ENCODE results near the gene FRY. TPM values are rescaled to one million over a fixed set of nuclear protein-coding genes. Genes with fewer than 3 reads are reported as not detected.

The FRY gene
- total RNA-seq, 1 experiment from 2014 or later: 5.3 TPM

DNA sequence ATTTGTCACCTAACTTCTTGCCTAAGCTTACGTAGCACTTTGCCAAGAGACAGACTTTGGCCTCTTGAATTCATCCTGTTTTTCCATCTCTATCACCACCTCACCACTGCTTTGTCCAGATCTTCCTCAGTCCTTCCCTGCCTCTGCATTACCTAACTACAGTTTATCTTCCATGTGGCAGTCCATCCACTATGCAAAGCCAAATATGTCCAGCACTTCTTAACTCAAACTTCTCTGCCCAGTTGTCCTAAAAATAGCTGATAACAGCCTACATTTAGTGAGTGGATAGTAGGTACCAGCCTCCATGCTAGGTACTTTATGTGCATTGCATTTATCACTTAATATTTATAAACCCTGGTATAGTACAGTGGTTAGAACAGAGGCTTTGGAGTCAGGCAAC is 172.2 kb downstream of the FRY start:
- no peak for TF ChIP-seq AR (CRISPR knock-in tag; IDR thresholded peaks at IDR 0.05)
- no peak for TF ChIP-seq ZNF232 (CRISPR knock-in tag; IDR thresholded peaks at IDR 0.05)
- Mint-ChIP-seq H3K4me1 (peaks cover 16% of the 10 kb centered on the region), H3K27me3 (ENCODE audit: low read depth) (no peaks in the 10 kb centered on the region), H3K9me3 (no peaks in the 10 kb centered on the region), H3K4me3 (no peak overlapping the region), H3K27ac (no peak overlapping the region), H3K36me3 (no peaks in the 10 kb centered on the region)
- POLR2A ChIA-PET: no interaction called here
- ATAC-seq (no peak), DNase-seq (ENCODE audit: low spot score) (no peak)
- CTCF ChIA-PET: interaction anchor here (0.6 kb wide), 1 partner anchor 462 kb away, joined by 3 read pairs; no protein-coding TSS in a partner anchor

GRCh38 chr13:32205431-32206096 is 174.0 kb downstream of the FRY start:
- H3K36me3 Mint-ChIP-seq: no peaks in the 10 kb centered on the region
- H3K4me1 Mint-ChIP-seq: peaks cover 19% of the 10 kb centered on the region
- H3K4me3 Mint-ChIP-seq: no peak overlapping the region
- POLR2A ChIA-PET: no interaction called here
- ATAC-seq: no peak
- no peaks in the 10 kb centered on the region for H3K27me3 Mint-ChIP-seq (ENCODE audit: low read depth)
- DNase-seq (ENCODE audit: low spot score): no peak
- H3K27ac Mint-ChIP-seq: 0 out of 2 replicates have a peak overlapping the region, but pooled peaks have one; percentile 6
- CTCF ChIA-PET: no interaction called here
- TF ChIP-seq JUN (CRISPR knock-in tag; IDR thresholded peaks at IDR 0.05) (no peak), KAT7 (CRISPR knock-in tag; IDR thresholded peaks at IDR 0.05; ENCODE audit: borderline replicate concordance) (no peak), ATF2 (CRISPR knock-in tag; IDR thresholded peaks at IDR 0.05; ENCODE audit: borderline replicate concordance, low read depth) (no peak), ZBTB21 (CRISPR knock-in tag; IDR thresholded peaks at IDR 0.05; ENCODE audit: borderline replicate concordance) (no peak), EMX1 (CRISPR knock-in tag; IDR thresholded peaks at IDR 0.05) (no peak)
- TF ChIP-seq, protein P1, sequence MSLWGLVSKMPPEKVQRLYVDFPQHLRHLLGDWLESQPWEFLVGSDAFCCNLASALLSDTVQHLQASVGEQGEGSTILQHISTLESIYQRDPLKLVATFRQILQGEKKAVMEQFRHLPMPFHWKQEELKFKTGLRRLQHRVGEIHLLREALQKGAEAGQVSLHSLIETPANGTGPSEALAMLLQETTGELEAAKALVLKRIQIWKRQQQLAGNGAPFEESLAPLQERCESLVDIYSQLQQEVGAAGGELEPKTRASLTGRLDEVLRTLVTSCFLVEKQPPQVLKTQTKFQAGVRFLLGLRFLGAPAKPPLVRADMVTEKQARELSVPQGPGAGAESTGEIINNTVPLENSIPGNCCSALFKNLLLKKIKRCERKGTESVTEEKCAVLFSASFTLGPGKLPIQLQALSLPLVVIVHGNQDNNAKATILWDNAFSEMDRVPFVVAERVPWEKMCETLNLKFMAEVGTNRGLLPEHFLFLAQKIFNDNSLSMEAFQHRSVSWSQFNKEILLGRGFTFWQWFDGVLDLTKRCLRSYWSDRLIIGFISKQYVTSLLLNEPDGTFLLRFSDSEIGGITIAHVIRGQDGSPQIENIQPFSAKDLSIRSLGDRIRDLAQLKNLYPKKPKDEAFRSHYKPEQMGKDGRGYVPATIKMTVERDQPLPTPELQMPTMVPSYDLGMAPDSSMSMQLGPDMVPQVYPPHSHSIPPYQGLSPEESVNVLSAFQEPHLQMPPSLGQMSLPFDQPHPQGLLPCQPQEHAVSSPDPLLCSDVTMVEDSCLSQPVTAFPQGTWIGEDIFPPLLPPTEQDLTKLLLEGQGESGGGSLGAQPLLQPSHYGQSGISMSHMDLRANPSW (CRISPR knock-in tag; conservative IDR thresholded peaks at IDR 0.05; ENCODE audit: low read depth): no peak
- TF ChIP-seq, protein P2, sequence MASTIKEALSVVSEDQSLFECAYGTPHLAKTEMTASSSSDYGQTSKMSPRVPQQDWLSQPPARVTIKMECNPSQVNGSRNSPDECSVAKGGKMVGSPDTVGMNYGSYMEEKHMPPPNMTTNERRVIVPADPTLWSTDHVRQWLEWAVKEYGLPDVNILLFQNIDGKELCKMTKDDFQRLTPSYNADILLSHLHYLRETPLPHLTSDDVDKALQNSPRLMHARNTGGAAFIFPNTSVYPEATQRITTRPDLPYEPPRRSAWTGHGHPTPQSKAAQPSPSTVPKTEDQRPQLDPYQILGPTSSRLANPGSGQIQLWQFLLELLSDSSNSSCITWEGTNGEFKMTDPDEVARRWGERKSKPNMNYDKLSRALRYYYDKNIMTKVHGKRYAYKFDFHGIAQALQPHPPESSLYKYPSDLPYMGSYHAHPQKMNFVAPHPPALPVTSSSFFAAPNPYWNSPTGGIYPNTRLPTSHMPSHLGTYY (CRISPR knock-in tag; IDR thresholded peaks at IDR 0.05): no peak
- TF ChIP-seq, protein P3, sequence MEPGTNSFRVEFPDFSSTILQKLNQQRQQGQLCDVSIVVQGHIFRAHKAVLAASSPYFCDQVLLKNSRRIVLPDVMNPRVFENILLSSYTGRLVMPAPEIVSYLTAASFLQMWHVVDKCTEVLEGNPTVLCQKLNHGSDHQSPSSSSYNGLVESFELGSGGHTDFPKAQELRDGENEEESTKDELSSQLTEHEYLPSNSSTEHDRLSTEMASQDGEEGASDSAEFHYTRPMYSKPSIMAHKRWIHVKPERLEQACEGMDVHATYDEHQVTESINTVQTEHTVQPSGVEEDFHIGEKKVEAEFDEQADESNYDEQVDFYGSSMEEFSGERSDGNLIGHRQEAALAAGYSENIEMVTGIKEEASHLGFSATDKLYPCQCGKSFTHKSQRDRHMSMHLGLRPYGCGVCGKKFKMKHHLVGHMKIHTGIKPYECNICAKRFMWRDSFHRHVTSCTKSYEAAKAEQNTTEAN (CRISPR knock-in tag; IDR thresholded peaks at IDR 0.05): no peak
- no peaks in the 10 kb centered on the region for H3K9me3 Mint-ChIP-seq

DNA sequence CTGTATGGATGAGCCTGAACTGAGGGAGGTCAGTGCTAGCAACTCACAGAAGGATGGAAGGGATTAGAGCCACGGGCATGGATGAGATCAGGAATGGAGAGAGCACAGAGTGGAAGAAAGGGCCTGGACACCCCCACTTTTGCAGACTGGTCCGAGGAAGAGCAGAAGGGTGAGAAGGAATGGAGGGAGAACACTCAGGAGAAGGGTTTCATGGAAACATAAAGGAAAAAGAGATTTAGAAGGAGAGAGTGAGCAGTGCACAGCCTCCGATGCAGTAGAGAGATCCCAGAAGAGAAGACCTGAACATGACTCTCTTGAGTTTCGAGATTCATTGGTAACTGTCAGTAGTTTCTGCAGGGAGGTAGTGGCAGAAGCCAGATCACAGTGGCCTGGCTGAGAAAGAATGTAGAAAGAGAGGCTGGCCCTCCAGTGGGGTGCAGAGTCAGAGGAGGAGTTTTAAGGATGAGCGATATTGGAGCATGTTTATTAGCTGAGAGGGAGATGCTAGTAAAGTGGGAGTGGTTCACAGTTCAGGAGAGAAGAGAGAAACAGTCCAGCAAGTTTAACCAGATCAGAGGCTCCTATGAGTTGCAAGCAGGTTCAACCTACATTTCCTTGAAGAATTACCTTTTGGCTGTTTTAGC is 174.6 kb downstream of the FRY start:
- POLR2A ChIA-PET: no interaction called here
- Mint-ChIP-seq H3K4me1 (peaks cover 19% of the 10 kb centered on the region), H3K36me3 (no peaks in the 10 kb centered on the region), H3K9me3 (no peaks in the 10 kb centered on the region), H3K4me3 (no peak overlapping the region), H3K27me3 (ENCODE audit: low read depth) (no peaks in the 10 kb centered on the region), H3K27ac (0 out of 2 replicates have a peak overlapping the region, but pooled peaks have one; percentile 3)
- no peak for DNase-seq (ENCODE audit: low spot score)
- CTCF ChIA-PET: no interaction called here
- no peak for ATAC-seq
- TF ChIP-seq CDX4 (CRISPR knock-in tag; IDR thresholded peaks at IDR 0.05; ENCODE audit: borderline replicate concordance) (no peak), ZNF138 (CRISPR knock-in tag; conservative IDR thresholded peaks at IDR 0.05) (no peak), NR2C2 (CRISPR knock-in tag; IDR thresholded peaks at IDR 0.05) (no peak), MYBL2 (CRISPR knock-in tag; IDR thresholded peaks at IDR 0.05) (no peak), ZNF121 (CRISPR knock-in tag; IDR thresholded peaks at IDR 0.05) (no peak), TEAD4 (CRISPR knock-in tag; IDR thresholded peaks at IDR 0.05) (no peak)
- TF ChIP-seq, protein P1 (CRISPR knock-in tag; conservative IDR thresholded peaks at IDR 0.05; ENCODE audit: low read depth): no peak

Measured in WTC11 (cell line).